HCT116 (cell line): ENCODE measurements around the gene CLCF1. TPM values are rescaled to one million over a fixed set of nuclear protein-coding genes. Genes with fewer than 3 reads are reported as not detected.

Experiments
- ATAC-seq: fragments of 200-7000 bp; cut with Tn5 transposase; 2 replicates; pipeline ENCODE4 v1.9.1; 2020; ENCODE audit warnings: mild to moderate bottlenecking, moderate library complexity
- BruUV-seq: library from RNA; stranded (reverse); fragments of 400-500 nt; replicated peaks from 2 replicates; lab custom pipeline; 2021; lab: Mats Ljungman, UMichigan
- CTCF ChIA-PET: fragments of 300-600 bp; sonication (Branson Sonifier 250); formaldehyde crosslinking; loops from one replicate; lab custom pipeline; 2021; ENCODE audit warnings: antibody characterized with exemption; lab: Charles Lee
- POLR2A ChIA-PET: fragments of 300-600, 350-600 bp; sonication (Branson Sonifier 250); formaldehyde crosslinking; loops from one replicate; lab custom pipeline; 2021; ENCODE audit warnings: antibody characterized with exemption; lab: Charles Lee
- RAD21 ChIA-PET, 2 experiments: fragments of 300-600 bp; sonication (Branson Sonifier 250); formaldehyde crosslinking; loops; one replicate each; lab custom pipeline; 2023; ENCODE audit warnings: low total read pairs in 2 of 2; ENCODE audit not compliant: uncharacterized antibody in 2 of 2, unreplicated experiment in 2 of 2, low non-redundant PET in 1 of 2; lab: Charles Lee
- DNase-seq: peaks from one replicate; pipeline ENCODE4 v3.0.0-alpha.2; 2010; ENCODE audit warnings: low read depth, low spot score
- H2AFZ ChIP-seq: fragments of 200-600 bp; shearing (Covaris generic), sonication (generic); 2 replicates; pipeline ENCODE4 v1.6.1; 2017; ENCODE audit warnings: low read depth, mixed run types, mixed read lengths, antibody characterized with exemption, low read length; ENCODE audit not compliant: poor library complexity, severe bottlenecking
- H3K27ac ChIP-seq: 2 replicates; pipeline ENCODE4 v1.5.1; 2012; ENCODE audit warnings: low read depth, low read length
- H3K27me3 ChIP-seq: fragments of 200-600 bp; sonication (generic); 2 replicates; pipeline ENCODE4 v1.6.1; 2016; ENCODE audit warnings: mixed run types, low read length, mixed read lengths; ENCODE audit not compliant: insufficient read depth
- H3K36me3 ChIP-seq, 2 experiments: fragments of 200-500 bp in 1 of 2; fragments of 200-600 bp in 1 of 2; sonication (Bioruptor generic) in 1 of 2; sonication (generic) in 1 of 2; 2 replicates each; pipeline versions ENCODE4 v1.5.1 to v1.6.1; 2014 to 2016; ENCODE audit warnings: low read length in 2 of 2, inconsistent platforms in 1 of 2, mixed read lengths in 1 of 2, mixed run types in 1 of 2; ENCODE audit not compliant: insufficient read depth in 2 of 2, control insufficient read depth in 1 of 2
- H3K4me1 ChIP-seq, 2 experiments: fragments of 200-600 bp in 1 of 2; sonication (generic) in 1 of 2; 2 replicates each; pipeline versions ENCODE4 v1.5.1 to v1.6.1; 2012 to 2017; ENCODE audit warnings: low read length in 2 of 2, inconsistent platforms in 1 of 2, mild to moderate bottlenecking in 1 of 2, mixed read lengths in 1 of 2, mixed run types in 1 of 2, moderate library complexity in 1 of 2; ENCODE audit not compliant: insufficient read depth in 2 of 2, control insufficient read depth in 1 of 2
- H3K4me2 ChIP-seq: fragments of 200-600 bp; sonication (generic); 2 replicates; pipeline ENCODE4 v1.6.1; 2017; ENCODE audit warnings: mixed run types, low read length, mixed read lengths
- H3K4me3 ChIP-seq, 2 experiments: fragments of 200-600 bp in 1 of 2; sonication (generic) in 1 of 2; replicated peaks in 1 of 2; 2 replicates each; pipeline ENCODE4 v1.5.1; 2011 to 2016; ENCODE audit warnings: low read length in 2 of 2, control low read depth in 1 of 2, low read depth in 1 of 2, mild to moderate bottlenecking in 1 of 2, mixed read lengths in 1 of 2, mixed run types in 1 of 2
- H3K79me2 ChIP-seq: fragments of 200-600 bp; sonication (generic); 2 replicates; pipeline ENCODE4 v1.6.1; 2017; ENCODE audit warnings: mild to moderate bottlenecking, mixed run types, low read length, moderate library complexity, mixed read lengths; ENCODE audit not compliant: insufficient read depth
- H3K9ac ChIP-seq: fragments of 200-600 bp; sonication (generic); 2 replicates; pipeline ENCODE4 v1.6.1; 2016; ENCODE audit warnings: low read length, mixed read lengths
- H3K9me2 ChIP-seq: fragments of 200-600 bp; sonication (generic), shearing (Covaris generic); 2 replicates; pipeline ENCODE4 v1.6.1; 2017; ENCODE audit warnings: mixed run types, mild to moderate bottlenecking, moderate library complexity; ENCODE audit not compliant: insufficient read depth
- H3K9me3 ChIP-seq, 2 experiments: fragments of 200-500 bp in 1 of 2; fragments of 200-600 bp in 1 of 2; sonication (Bioruptor generic) in 1 of 2; sonication (generic) in 1 of 2; 2 replicates each; pipeline ENCODE4 v1.6.1; 2014 to 2017; ENCODE audit warnings: low read length in 2 of 2, mixed read lengths in 2 of 2, inconsistent platforms in 1 of 2, low read depth in 1 of 2, mild to moderate bottlenecking in 1 of 2, mixed run types in 1 of 2, moderate library complexity in 1 of 2; ENCODE audit not compliant: control insufficient read depth in 1 of 2, insufficient read depth in 1 of 2
- H4K20me1 ChIP-seq: fragments of 200-600 bp; sonication (generic), shearing (Covaris generic); 2 replicates; pipeline ENCODE4 v1.6.1; 2017; ENCODE audit warnings: mixed run types, mild to moderate bottlenecking, moderate library complexity; ENCODE audit not compliant: insufficient read depth
- CEBPB ChIP-seq: IDR thresholded peaks from 2 replicates; pipeline ENCODE4 v1.6.1; 2012; ENCODE audit warnings: low read depth
- EZH2 ChIP-seq: fragments of 200-600 bp; sonication (generic); IDR thresholded peaks from 2 replicates; pipeline ENCODE4 v1.6.1; 2017; ENCODE audit warnings: antibody characterized with exemption, mixed run types
- POLR2AphosphoS5 ChIP-seq: IDR thresholded peaks from 2 replicates; pipeline ENCODE4 v1.6.1; 2011; ENCODE audit warnings: mild to moderate bottlenecking, low read depth, low read length, moderate library complexity
- SRF ChIP-seq: IDR thresholded peaks from 2 replicates; pipeline ENCODE4 v1.6.1; 2012; ENCODE audit warnings: low read depth
- TCF7L2 ChIP-seq: IDR thresholded peaks from 2 replicates; pipeline ENCODE4 v1.7.0; 2011; ENCODE audit warnings: borderline replicate concordance, inconsistent platforms; ENCODE audit not compliant: insufficient read depth, insufficient read length; ENCODE audit errors: extremely low read depth
- ZNF274 ChIP-seq: fragments of 200-500 bp; sonication (Bioruptor generic); IDR thresholded peaks from 2 replicates; pipeline ENCODE4 v1.6.1; 2014; ENCODE audit warnings: mild to moderate bottlenecking, low read depth, low read length, inconsistent platforms
- intact Hi-C: fragments of 100-400 bp; cut with micrococcal nuclease; formaldehyde crosslinking; loops from 2 replicates; pipeline ENCODE4 v1.10.0; 2022
- total RNA-seq: library from RNA; stranded (reverse); gene quantifications from one replicate; pipeline ENCODE4 v1.2.1, GENCODE V29; 2021; ENCODE audit not compliant: unreplicated experiment
- TF ChIP-seq, protein P1 (sequence below): IDR thresholded peaks from 2 replicates; pipeline ENCODE4 v1.6.1; 2012
- TF ChIP-seq, protein P2 (sequence below): IDR thresholded peaks from 2 replicates; pipeline ENCODE4 v1.6.1; 2012
- TF ChIP-seq, protein P3 (sequence below): IDR thresholded peaks from 2 replicates; pipeline ENCODE4 v1.6.1; 2011; ENCODE audit warnings: mild to moderate bottlenecking, low read length, moderate library complexity; ENCODE audit not compliant: insufficient replicate concordance; ENCODE audit errors: extremely low read depth
- TF ChIP-seq, protein P4 (sequence below): IDR thresholded peaks from 2 replicates; pipeline ENCODE4 v1.6.1; 2012; ENCODE audit warnings: low read depth

CLCF1 gene
- total RNA-seq, 1 experiment from 2014 or later = 12.2 TPM

DNA sequence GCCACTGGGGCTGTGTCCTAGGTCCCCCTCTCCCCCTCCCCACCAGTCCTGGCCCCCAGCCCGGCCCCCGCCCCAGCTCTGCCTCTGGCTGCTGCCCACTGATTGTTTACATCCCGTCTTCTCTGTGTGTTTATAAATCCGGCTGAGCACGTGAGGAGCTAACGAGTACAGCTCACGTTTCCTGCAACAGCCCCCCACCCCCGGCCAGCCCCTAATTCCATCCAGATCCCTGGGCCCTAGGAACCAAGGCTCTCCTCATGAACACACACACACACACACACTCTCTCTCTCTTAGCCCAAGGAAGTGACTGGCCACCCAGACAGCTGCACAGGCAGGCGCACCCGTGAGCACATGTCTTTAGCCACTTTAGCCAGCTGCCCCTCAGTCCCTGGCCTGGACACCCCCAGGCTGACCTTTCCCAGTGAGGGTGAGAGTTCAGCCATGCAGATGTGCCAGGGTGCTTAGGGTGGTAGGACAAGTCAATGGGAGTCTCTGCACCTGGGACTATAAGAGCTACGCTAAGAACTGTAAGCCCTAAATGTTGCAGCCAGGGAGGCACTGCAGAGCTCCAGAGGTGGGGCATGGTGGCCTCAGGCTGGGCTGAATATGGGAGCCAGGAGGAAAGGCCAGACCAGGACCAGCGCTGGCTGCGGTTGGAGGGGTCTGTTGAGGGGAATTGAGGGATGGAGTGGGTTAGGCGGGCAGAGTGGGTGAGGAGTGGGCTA, 2.9 kb downstream of the CLCF1 start:
- Histone ChIP-seq H3K9ac (peak overlapping the region; percentile 100; the same call in 1 of the 2 replicates), H2AFZ (no peak overlapping the region), H3K4me3 (no peak overlapping the region), H3K4me2 (peak overlapping the region; percentile 88), H3K27me3 (no peaks in the 10 kb centered on the region), H4K20me1 (no peaks in the 10 kb centered on the region), H3K27ac (peak overlapping the region; percentile 100; the same call in 1 of the 2 replicates), H3K36me3 (no peaks in the 10 kb centered on the region; a peak in 1 of 4 replicates)
- CTCF ChIA-PET = interaction anchor here (0.7 to 15.5 kb wide), 3 partner anchors 11 to 17 kb away, joined by 3 to 456 read pairs (median 44); partner anchors contain the start of gene POLD4
- intact Hi-C loops = loop anchor here (1.0 kb wide), 1 partner anchor 12 kb away; no protein-coding TSS in a partner anchor
- POLR2A ChIA-PET = interaction anchor here (2.0 to 15.1 kb wide), 3 partner anchors 9 to 16 kb away, joined by 7 to 210 read pairs (median 15); partner anchors contain the start of gene POLD4
- TF ChIP-seq SRF (no peak), CEBPB (no peak), ZNF274 (no peak), EZH2 (no peak), TCF7L2 (no peak), POLR2AphosphoS5 (no peak)
- TF ChIP-seq, protein P1, sequence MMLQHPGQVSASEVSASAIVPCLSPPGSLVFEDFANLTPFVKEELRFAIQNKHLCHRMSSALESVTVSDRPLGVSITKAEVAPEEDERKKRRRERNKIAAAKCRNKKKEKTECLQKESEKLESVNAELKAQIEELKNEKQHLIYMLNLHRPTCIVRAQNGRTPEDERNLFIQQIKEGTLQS = no peak
- TF ChIP-seq, protein P2, sequence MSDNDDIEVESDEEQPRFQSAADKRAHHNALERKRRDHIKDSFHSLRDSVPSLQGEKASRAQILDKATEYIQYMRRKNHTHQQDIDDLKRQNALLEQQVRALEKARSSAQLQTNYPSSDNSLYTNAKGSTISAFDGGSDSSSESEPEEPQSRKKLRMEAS = no peak
- TF ChIP-seq, protein P3, sequence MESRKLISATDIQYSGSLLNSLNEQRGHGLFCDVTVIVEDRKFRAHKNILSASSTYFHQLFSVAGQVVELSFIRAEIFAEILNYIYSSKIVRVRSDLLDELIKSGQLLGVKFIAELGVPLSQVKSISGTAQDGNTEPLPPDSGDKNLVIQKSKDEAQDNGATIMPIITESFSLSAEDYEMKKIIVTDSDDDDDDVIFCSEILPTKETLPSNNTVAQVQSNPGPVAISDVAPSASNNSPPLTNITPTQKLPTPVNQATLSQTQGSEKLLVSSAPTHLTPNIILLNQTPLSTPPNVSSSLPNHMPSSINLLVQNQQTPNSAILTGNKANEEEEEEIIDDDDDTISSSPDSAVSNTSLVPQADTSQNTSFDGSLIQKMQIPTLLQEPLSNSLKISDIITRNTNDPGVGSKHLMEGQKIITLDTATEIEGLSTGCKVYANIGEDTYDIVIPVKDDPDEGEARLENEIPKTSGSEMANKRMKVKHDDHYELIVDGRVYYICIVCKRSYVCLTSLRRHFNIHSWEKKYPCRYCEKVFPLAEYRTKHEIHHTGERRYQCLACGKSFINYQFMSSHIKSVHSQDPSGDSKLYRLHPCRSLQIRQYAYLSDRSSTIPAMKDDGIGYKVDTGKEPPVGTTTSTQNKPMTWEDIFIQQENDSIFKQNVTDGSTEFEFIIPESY = no peak
- TF ChIP-seq, protein P4, sequence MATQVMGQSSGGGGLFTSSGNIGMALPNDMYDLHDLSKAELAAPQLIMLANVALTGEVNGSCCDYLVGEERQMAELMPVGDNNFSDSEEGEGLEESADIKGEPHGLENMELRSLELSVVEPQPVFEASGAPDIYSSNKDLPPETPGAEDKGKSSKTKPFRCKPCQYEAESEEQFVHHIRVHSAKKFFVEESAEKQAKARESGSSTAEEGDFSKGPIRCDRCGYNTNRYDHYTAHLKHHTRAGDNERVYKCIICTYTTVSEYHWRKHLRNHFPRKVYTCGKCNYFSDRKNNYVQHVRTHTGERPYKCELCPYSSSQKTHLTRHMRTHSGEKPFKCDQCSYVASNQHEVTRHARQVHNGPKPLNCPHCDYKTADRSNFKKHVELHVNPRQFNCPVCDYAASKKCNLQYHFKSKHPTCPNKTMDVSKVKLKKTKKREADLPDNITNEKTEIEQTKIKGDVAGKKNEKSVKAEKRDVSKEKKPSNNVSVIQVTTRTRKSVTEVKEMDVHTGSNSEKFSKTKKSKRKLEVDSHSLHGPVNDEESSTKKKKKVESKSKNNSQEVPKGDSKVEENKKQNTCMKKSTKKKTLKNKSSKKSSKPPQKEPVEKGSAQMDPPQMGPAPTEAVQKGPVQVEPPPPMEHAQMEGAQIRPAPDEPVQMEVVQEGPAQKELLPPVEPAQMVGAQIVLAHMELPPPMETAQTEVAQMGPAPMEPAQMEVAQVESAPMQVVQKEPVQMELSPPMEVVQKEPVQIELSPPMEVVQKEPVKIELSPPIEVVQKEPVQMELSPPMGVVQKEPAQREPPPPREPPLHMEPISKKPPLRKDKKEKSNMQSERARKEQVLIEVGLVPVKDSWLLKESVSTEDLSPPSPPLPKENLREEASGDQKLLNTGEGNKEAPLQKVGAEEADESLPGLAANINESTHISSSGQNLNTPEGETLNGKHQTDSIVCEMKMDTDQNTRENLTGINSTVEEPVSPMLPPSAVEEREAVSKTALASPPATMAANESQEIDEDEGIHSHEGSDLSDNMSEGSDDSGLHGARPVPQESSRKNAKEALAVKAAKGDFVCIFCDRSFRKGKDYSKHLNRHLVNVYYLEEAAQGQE = no peak
- TF ChIP-seq, all 23 proteins: peak for 0
- peaks cover 25 to 72% of the 10 kb centered on the region in 2 experiments for H3K4me1 ChIP-seq
- no peaks in the 10 kb centered on the region for H3K9me3 ChIP-seq
- H3K79me2 ChIP-seq = peaks cover 58% of the 10 kb centered on the region
- BruUV-seq = no TSS peak
- DNase-seq (no peak), ATAC-seq (no peak)
- H3K9me2 ChIP-seq = no peaks in the 10 kb centered on the region
- RAD21 ChIA-PET = interaction anchor here (0.6 to 3.3 kb wide), 3 partner anchors 12 to 74 kb away, joined by 3 to 15 read pairs (median 4); no protein-coding TSS in a partner anchor
